ENCODE measurements around the gene HEPN1.

The HEPN1 gene

DNA sequence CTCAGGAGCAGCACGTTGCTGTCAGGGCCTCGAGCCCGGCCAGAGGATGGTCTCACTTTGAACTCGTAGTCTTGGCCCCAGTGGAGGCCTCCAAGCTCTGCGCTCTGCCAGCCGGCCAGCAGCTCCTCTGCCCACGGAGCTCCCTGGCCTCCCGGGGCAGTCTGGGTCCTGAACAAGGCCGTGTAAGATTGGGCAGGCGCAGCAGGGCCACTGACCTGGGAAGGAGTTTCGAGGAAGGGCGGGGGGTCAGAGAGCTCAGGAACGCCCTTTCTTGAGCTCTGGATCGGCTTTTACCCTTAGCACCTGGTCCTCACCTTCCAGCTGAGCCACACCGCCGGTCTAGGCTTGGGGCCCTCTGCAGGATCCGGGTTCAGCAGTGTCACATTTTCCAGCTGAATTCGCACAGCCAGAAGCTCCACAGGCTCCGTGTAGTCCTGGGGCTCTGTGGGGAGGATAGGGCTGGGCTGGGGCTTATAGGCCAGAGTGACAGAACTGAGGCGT, 23.5 kb upstream of the HEPN1 start:
- DNase-seq = no peak
- TF ChIP-seq, protein P1, sequence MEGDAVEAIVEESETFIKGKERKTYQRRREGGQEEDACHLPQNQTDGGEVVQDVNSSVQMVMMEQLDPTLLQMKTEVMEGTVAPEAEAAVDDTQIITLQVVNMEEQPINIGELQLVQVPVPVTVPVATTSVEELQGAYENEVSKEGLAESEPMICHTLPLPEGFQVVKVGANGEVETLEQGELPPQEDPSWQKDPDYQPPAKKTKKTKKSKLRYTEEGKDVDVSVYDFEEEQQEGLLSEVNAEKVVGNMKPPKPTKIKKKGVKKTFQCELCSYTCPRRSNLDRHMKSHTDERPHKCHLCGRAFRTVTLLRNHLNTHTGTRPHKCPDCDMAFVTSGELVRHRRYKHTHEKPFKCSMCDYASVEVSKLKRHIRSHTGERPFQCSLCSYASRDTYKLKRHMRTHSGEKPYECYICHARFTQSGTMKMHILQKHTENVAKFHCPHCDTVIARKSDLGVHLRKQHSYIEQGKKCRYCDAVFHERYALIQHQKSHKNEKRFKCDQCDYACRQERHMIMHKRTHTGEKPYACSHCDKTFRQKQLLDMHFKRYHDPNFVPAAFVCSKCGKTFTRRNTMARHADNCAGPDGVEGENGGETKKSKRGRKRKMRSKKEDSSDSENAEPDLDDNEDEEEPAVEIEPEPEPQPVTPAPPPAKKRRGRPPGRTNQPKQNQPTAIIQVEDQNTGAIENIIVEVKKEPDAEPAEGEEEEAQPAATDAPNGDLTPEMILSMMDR (IDR thresholded peaks at IDR 0.05; ENCODE audit: low read depth, low read length) = no peak
- Histone ChIP-seq H3K27me3 (ENCODE audit: insufficient read depth, low read depth, severe bottlenecking) (peaks cover 3% of the 10 kb centered on the region), H3K36me3 (no peaks in the 10 kb centered on the region), H3K9me3 (ENCODE audit: severe bottlenecking) (no peaks in the 10 kb centered on the region), H3K27ac (no peak overlapping the region), H3K4me3 (ENCODE audit: low read depth, low read length) (no peak overlapping the region)

DNA sequence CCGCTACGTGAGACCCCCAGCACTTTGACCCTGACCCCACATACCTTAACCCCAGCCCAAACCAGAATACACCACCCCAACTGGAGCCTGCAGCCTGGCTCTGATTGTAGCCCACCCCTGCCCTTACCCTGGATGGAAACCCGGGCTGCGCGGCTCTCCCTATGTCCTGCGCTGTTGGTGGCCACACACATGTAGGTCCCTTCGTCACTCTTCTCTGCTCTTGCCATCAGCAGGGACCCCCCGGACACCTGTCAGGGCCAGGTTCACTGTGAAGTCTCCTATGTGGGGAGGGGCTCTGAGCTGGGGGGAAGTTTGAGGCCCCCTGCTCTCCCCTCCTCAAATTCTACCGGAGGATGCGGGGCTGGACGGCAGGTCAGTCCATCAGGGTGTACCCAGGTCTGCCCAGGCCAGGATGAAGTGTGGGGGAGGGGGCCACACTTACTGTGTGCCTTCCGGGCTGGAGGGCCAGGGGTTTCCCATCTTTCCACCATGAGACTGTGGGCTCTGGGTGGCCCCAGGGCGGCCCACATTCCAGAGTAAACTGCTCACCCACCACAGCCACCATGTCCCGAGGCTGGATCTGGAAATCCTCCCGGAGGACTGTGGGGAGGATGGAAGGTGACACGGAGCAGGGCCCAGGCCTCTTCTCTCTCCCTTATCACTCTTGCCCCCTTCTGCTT, 22.8 kb upstream of the HEPN1 start:
- Histone ChIP-seq H3K27me3 (ENCODE audit: insufficient read depth, low read depth, severe bottlenecking) (peaks cover 9% of the 10 kb centered on the region), H3K9me3 (ENCODE audit: severe bottlenecking) (no peaks in the 10 kb centered on the region), H3K36me3 (no peaks in the 10 kb centered on the region), H3K27ac (no peak overlapping the region), H3K4me3 (ENCODE audit: low read depth, low read length) (no peak overlapping the region)
- TF ChIP-seq, protein P1 (IDR thresholded peaks at IDR 0.05; ENCODE audit: low read depth, low read length) = no peak
- DNase-seq = no peak

DNA sequence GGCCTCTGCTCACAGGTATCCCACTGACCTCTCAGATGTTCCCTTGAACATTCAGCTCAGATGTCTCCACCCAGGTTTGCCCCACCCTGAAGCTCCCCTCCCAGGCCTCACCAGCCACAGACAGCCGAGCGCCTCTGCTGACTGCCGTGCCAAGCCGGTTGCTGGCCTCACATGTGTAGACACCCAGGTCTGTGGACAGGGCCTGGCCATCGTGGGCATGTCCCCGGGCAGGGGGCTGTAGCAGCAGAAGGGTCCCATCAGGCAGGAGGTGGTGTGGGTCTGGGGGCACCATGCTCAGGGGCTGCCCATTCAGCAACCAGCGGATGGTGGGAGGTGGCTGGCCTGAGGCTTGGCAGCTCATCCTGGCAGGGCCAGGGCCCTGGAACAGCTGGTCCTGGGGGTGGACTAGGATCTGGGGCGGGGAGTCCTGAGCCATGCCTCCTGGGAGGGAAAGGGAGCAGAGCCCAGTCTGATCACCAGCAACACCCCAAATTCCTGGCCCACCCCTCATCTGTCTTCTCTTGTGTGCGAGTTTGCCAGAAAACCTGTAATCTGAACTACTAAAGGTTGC, 22.1 kb upstream of the HEPN1 start:
- Histone ChIP-seq H3K27ac (no peak overlapping the region), H3K4me3 (ENCODE audit: low read depth, low read length) (no peak overlapping the region), H3K36me3 (no peaks in the 10 kb centered on the region), H3K27me3 (ENCODE audit: insufficient read depth, low read depth, severe bottlenecking) (peaks cover 9% of the 10 kb centered on the region), H3K9me3 (ENCODE audit: severe bottlenecking) (no peaks in the 10 kb centered on the region)
- TF ChIP-seq, protein P1 (IDR thresholded peaks at IDR 0.05; ENCODE audit: low read depth, low read length) = no peak
- no peak for DNase-seq

DNA sequence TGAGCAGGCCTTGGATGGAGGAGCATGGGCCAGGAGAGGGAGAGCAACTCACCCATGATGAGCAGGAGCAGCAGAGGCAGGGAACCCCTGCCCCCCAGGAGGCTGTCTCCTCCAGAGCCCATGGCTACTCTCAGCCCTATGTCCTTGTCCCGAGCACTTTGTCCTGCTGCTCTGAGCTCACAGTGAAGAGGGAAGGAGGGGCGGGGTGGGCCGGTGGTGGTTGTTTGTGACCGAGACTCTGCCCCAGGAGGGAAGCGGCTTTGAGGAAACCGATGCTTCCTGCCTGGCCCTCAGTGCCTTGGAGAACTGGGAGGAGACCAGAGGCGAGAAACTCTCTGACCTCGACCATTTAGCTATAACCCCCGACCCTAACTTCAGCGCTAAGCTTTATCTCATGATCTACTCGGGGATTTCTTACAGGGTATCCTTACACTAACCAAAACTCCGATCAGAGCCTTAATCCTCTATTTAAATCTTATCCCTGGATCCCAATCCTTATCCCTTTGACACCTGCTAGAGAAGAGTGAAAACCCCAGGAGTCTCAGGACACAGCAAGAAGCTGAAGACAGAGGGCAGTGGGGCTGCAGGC, 21.3 kb upstream of the HEPN1 start, which contains the start of gene ROBO4:
TSS of gene ROBO4 (minus strand) at position 192 of the 589 bp plus-strand sequence. CDS start at position 122, 70 bp downstream.
- H3K4me3 ChIP-seq (ENCODE audit: low read depth, low read length) = no peak within 1 kb of the TSS

DNA sequence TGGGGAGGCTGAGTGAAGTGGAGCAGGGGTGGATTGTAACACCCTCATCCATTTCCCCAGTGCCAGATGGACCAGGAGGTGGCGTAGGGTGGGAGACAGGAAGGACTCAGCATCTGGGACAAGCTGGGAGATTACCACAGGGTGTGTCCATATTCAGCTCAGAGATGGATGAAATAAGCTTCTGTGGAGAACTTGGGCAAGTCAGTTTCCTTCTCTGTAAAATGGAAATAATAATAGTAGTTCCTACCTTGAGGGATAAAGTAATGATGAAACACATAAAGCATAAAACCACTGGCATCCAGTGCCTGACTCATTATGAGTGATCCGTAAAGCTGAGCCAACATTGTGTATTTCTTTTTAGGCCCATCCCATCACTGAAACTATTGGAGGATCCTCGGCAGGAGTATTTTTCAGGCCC, 20.8 kb upstream of the HEPN1 start:
- peak; percentile 96 for DNase-seq
- Histone ChIP-seq H3K9me3 (ENCODE audit: severe bottlenecking) (no peaks in the 10 kb centered on the region), H3K27ac (no peak overlapping the region), H3K4me3 (ENCODE audit: low read depth, low read length) (no peak overlapping the region), H3K36me3 (no peaks in the 10 kb centered on the region), H3K27me3 (ENCODE audit: insufficient read depth, low read depth, severe bottlenecking) (peaks cover 9% of the 10 kb centered on the region)
- TF ChIP-seq, protein P1 (IDR thresholded peaks at IDR 0.05; ENCODE audit: low read depth, low read length) = peak; percentile 48; the same call in 1 of the 2 replicates

More for the DNA sequence above, 21.3 kb upstream of the HEPN1 start, which contains the start of gene ROBO4:
- peak; percentile 72 for DNase-seq
- TF ChIP-seq, protein P1 (IDR thresholded peaks at IDR 0.05; ENCODE audit: low read depth, low read length) = no peak
- Histone ChIP-seq H3K36me3 (no peaks in the 10 kb centered on the region), H3K27ac (no peak within 1 kb of the TSS), H3K9me3 (ENCODE audit: severe bottlenecking) (no peaks in the 10 kb centered on the region), H3K27me3 (ENCODE audit: insufficient read depth, low read depth, severe bottlenecking) (peaks cover 9% of the 10 kb centered on the region)

All from WERI-Rb-1 (cell line).